ENCODE results near the gene SLC18A3.

The SLC18A3 gene

GRCh38 chr10:49627644-49628247, 17.6 kb downstream of the SLC18A3 start:
- DNase-seq (ENCODE audit: low spot score): no peak

GRCh38 chr10:49628599-49628998, 18.5 kb downstream of the SLC18A3 start:
- no peak for DNase-seq (ENCODE audit: low spot score)

GRCh38 chr10:49629431-49629881, 19.3 kb downstream of the SLC18A3 start:
- DNase-seq (ENCODE audit: low spot score): no peak

GRCh38 chr10:49631975-49632374, 21.9 kb downstream of the SLC18A3 start:
- no peak for DNase-seq (ENCODE audit: low spot score)

GRCh38 chr10:49632406-49633317, 22.6 kb downstream of the SLC18A3 start:
- no peak for DNase-seq (ENCODE audit: low spot score)

- no peak for DNase-seq (ENCODE audit: low spot score)
Measured at GRCh38 chr10:49633327-49634068, 23.4 kb downstream of the SLC18A3 start.

- no peak for DNase-seq (ENCODE audit: low spot score)
Measured at GRCh38 chr10:49634069-49634660, 24.1 kb downstream of the SLC18A3 start.

- DNase-seq (ENCODE audit: low spot score): no peak
Measured at GRCh38 chr10:49642311-49642710, 32.2 kb downstream of the SLC18A3 start.

GRCh38 chr10:49643241-49644034, 33.3 kb downstream of the SLC18A3 start:
- no peak for DNase-seq (ENCODE audit: low spot score)

GRCh38 chr10:49644035-49644646, 34.0 kb downstream of the SLC18A3 start:
- DNase-seq (ENCODE audit: low spot score): no peak

- no peak for DNase-seq (ENCODE audit: low spot score)
Measured at GRCh38 chr10:49645417-49645816, 35.3 kb downstream of the SLC18A3 start.

GRCh38 chr10:49645871-49646870, 36.1 kb downstream of the SLC18A3 start:
- DNase-seq (ENCODE audit: low spot score): no peak

GRCh38 chr10:49647554-49647953, 37.4 kb downstream of the SLC18A3 start:
- DNase-seq (ENCODE audit: low spot score): no peak

GRCh38 chr10:49647985-49648795, 38.1 kb downstream of the SLC18A3 start:
- DNase-seq (ENCODE audit: low spot score): no peak

- no peak for DNase-seq (ENCODE audit: low spot score)
Measured at GRCh38 chr10:49649294-49649693, 39.2 kb downstream of the SLC18A3 start.

- no peak for DNase-seq (ENCODE audit: low spot score)
Measured at GRCh38 chr10:49649936-49650723, 40.0 kb downstream of the SLC18A3 start.

GRCh38 chr10:49650724-49651034, 40.6 kb downstream of the SLC18A3 start:
- DNase-seq (ENCODE audit: low spot score): no peak

All from pons (tissue), 1 donor.